Prostate gland (tissue), 2 donors: ENCODE results near the gene SPTBN4.

Experiments
- POLR2AphosphoS5 ChIP-seq: sonication (generic); formaldehyde crosslinking; IDR thresholded peaks from one replicate; pipeline ENCODE4 v1.6.1; 2017; ENCODE audit warnings: antibody characterized with exemption
- TF ChIP-seq, protein P1 (sequence below), 4 experiments: fragments of 200-600 bp in 2 of 4; fragments of 450-650 bp in 2 of 4; sonication (generic) in 2 of 4; IDR thresholded peaks; 1 replicate in 3 of 4; 2 replicates in 1 of 4; pipeline ENCODE4 v1.5.1; 2016 to 2019; ENCODE audit warnings: antibody characterized with exemption in 4 of 4, mild to moderate bottlenecking in 2 of 4, moderate library complexity in 2 of 4

DNA sequence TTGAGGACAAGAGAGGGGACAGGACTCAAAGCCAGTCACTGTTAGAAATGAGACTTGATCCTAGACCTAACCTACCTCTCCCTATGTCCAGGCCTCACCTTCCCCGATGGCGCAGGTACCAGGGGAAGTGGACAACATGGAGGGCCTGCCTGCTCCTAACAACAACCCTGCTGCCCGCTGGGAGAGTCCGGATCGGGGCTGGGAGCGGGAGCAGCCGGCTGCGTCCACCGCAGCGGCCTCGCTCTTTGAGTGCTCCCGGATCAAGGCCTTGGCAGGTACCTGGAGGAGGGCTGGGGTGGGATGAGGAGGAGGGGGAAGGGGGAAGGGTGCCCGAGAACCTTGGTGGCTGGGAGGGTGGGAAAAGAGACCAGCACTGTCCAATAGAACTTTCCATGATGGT is 5.7 kb downstream of the SPTBN4 start:
- TF ChIP-seq, protein P1, sequence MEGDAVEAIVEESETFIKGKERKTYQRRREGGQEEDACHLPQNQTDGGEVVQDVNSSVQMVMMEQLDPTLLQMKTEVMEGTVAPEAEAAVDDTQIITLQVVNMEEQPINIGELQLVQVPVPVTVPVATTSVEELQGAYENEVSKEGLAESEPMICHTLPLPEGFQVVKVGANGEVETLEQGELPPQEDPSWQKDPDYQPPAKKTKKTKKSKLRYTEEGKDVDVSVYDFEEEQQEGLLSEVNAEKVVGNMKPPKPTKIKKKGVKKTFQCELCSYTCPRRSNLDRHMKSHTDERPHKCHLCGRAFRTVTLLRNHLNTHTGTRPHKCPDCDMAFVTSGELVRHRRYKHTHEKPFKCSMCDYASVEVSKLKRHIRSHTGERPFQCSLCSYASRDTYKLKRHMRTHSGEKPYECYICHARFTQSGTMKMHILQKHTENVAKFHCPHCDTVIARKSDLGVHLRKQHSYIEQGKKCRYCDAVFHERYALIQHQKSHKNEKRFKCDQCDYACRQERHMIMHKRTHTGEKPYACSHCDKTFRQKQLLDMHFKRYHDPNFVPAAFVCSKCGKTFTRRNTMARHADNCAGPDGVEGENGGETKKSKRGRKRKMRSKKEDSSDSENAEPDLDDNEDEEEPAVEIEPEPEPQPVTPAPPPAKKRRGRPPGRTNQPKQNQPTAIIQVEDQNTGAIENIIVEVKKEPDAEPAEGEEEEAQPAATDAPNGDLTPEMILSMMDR (IDR thresholded peaks at IDR 0.05): no peak
- TF ChIP-seq POLR2AphosphoS5: no peak
